ENCODE data around the gene RBM3.
"Not testable (repeated sequence)": the region's sequence is repeated elsewhere in the genome, so short reads cannot be mapped to it uniquely, and the experiment has no call there.

The RBM3 gene

GRCh38 chrX:48574270-48575266, at the start of gene RBM3:
Gene RBM3, plus strand, starts transcription at chrX:48574484. Its CDS starts 697 bp downstream, at chrX:48575181.
- peak; percentile 73 to 82 (median 77) for DNase-seq (ENCODE audit: low read depth in 3 of 3, low spot score in 1 of 3)

GRCh38 chrX:48525853-48526252, 48.4 kb upstream of the RBM3 start:
- not testable (repeated sequence) for DNase-seq (ENCODE audit: low read depth in 3 of 3, low spot score in 1 of 3)

- no peak for DNase-seq (ENCODE audit: low read depth in 3 of 3, low spot score in 1 of 3)
Observed at GRCh38 chrX:48530736-48531135, 43.5 kb upstream of the RBM3 start.

GRCh38 chrX:48531358-48531959, 42.8 kb upstream of the RBM3 start:
- DNase-seq (ENCODE audit: low read depth in 3 of 3, low spot score in 1 of 3) = no peak

GRCh38 chrX:48532161-48532560, 42.1 kb upstream of the RBM3 start:
- no peak for DNase-seq (ENCODE audit: low read depth in 3 of 3, low spot score in 1 of 3)

GRCh38 chrX:48533165-48533564, 41.1 kb upstream of the RBM3 start:
- DNase-seq (ENCODE audit: low read depth in 3 of 3, low spot score in 1 of 3) = no peak

GRCh38 chrX:48538641-48539344, 35.5 kb upstream of the RBM3 start:
- no peak for DNase-seq (ENCODE audit: low read depth in 3 of 3, low spot score in 1 of 3)

- DNase-seq (ENCODE audit: low read depth in 3 of 3, low spot score in 1 of 3) = peak; percentile 90 to 95 (median 93)
Observed at GRCh38 chrX:48539345-48540027, 34.8 kb upstream of the RBM3 start, which contains the start of gene TBC1D25. Gene TBC1D25, plus strand, starts transcription at chrX:48539714. Its CDS starts 84 bp downstream, at chrX:48539798.

- peak in 1 of 3 donors; percentile 24 for DNase-seq (ENCODE audit: low read depth in 3 of 3, low spot score in 1 of 3)
Observed at GRCh38 chrX:48540028-48540375, 34.3 kb upstream of the RBM3 start.

GRCh38 chrX:48540480-48540879, 33.8 kb upstream of the RBM3 start:
- DNase-seq (ENCODE audit: low read depth in 3 of 3, low spot score in 1 of 3) = no peak

- DNase-seq (ENCODE audit: low read depth in 3 of 3, low spot score in 1 of 3) = no peak
Observed at GRCh38 chrX:48541140-48541814, 33.0 kb upstream of the RBM3 start.

GRCh38 chrX:48548871-48549270, 25.4 kb upstream of the RBM3 start:
- DNase-seq (ENCODE audit: low read depth in 3 of 3, low spot score in 1 of 3) = no peak

- DNase-seq (ENCODE audit: low read depth in 3 of 3, low spot score in 1 of 3) = not testable (repeated sequence)
Observed at GRCh38 chrX:48555731-48556325, 18.5 kb upstream of the RBM3 start.

- DNase-seq (ENCODE audit: low read depth in 3 of 3, low spot score in 1 of 3) = no peak
Observed at GRCh38 chrX:48558271-48558670, 16.0 kb upstream of the RBM3 start.

- no peak for DNase-seq (ENCODE audit: low read depth in 3 of 3, low spot score in 1 of 3)
Observed at GRCh38 chrX:48559636-48560035, 14.6 kb upstream of the RBM3 start.

- no peak for DNase-seq (ENCODE audit: low read depth in 3 of 3, low spot score in 1 of 3)
Observed at GRCh38 chrX:48560056-48560455, 14.2 kb upstream of the RBM3 start.

GRCh38 chrX:48560681-48561080, 13.6 kb upstream of the RBM3 start:
- no peak for DNase-seq (ENCODE audit: low read depth in 3 of 3, low spot score in 1 of 3)

- no peak for DNase-seq (ENCODE audit: low read depth in 3 of 3, low spot score in 1 of 3)
Observed at GRCh38 chrX:48569958-48570357, 4.3 kb upstream of the RBM3 start.

- DNase-seq (ENCODE audit: low read depth in 3 of 3, low spot score in 1 of 3) = no peak
Observed at GRCh38 chrX:48573690-48574269, 504 bp upstream of the RBM3 start.

- no peak for DNase-seq (ENCODE audit: low read depth in 3 of 3, low spot score in 1 of 3)
Observed at GRCh38 chrX:48575642-48576041, 1.4 kb downstream of the RBM3 start.
